HCT116 (cell line): ENCODE data around the gene ATP1A4. TPM values are rescaled to one million over a fixed set of nuclear protein-coding genes. Genes with fewer than 3 reads are reported as not detected.

Experiments
- ATAC-seq: fragments of 200-7000 bp; cut with Tn5 transposase; 2 replicates; pipeline ENCODE4 v1.9.1; 2020; ENCODE audit warnings: mild to moderate bottlenecking, moderate library complexity
- BruUV-seq: library from RNA; stranded (reverse); fragments of 400-500 nt; replicated peaks from 2 replicates; lab custom pipeline; 2021; lab: Mats Ljungman, UMichigan
- CTCF ChIA-PET: fragments of 300-600 bp; sonication (Branson Sonifier 250); formaldehyde crosslinking; loops from one replicate; lab custom pipeline; 2021; ENCODE audit warnings: antibody characterized with exemption; lab: Charles Lee
- POLR2A ChIA-PET: fragments of 300-600, 350-600 bp; sonication (Branson Sonifier 250); formaldehyde crosslinking; loops from one replicate; lab custom pipeline; 2021; ENCODE audit warnings: antibody characterized with exemption; lab: Charles Lee
- RAD21 ChIA-PET, 2 experiments: fragments of 300-600 bp; sonication (Branson Sonifier 250); formaldehyde crosslinking; loops; one replicate each; lab custom pipeline; 2023; ENCODE audit warnings: low total read pairs in 2 of 2; ENCODE audit not compliant: uncharacterized antibody in 2 of 2, unreplicated experiment in 2 of 2, low non-redundant PET in 1 of 2; lab: Charles Lee
- DNase-seq: peaks from one replicate; pipeline ENCODE4 v3.0.0-alpha.2; 2010; ENCODE audit warnings: low read depth, low spot score
- H2AFZ ChIP-seq: fragments of 200-600 bp; shearing (Covaris generic), sonication (generic); 2 replicates; pipeline ENCODE4 v1.6.1; 2017; ENCODE audit warnings: low read depth, mixed run types, mixed read lengths, antibody characterized with exemption, low read length; ENCODE audit not compliant: poor library complexity, severe bottlenecking
- H3K27ac ChIP-seq: 2 replicates; pipeline ENCODE4 v1.5.1; 2012; ENCODE audit warnings: low read depth, low read length
- H3K27me3 ChIP-seq: fragments of 200-600 bp; sonication (generic); 2 replicates; pipeline ENCODE4 v1.6.1; 2016; ENCODE audit warnings: mixed run types, low read length, mixed read lengths; ENCODE audit not compliant: insufficient read depth
- H3K36me3 ChIP-seq, 2 experiments: fragments of 200-500 bp in 1 of 2; fragments of 200-600 bp in 1 of 2; sonication (Bioruptor generic) in 1 of 2; sonication (generic) in 1 of 2; 2 replicates each; pipeline versions ENCODE4 v1.5.1 to v1.6.1; 2014 to 2016; ENCODE audit warnings: low read length in 2 of 2, inconsistent platforms in 1 of 2, mixed read lengths in 1 of 2, mixed run types in 1 of 2; ENCODE audit not compliant: insufficient read depth in 2 of 2, control insufficient read depth in 1 of 2
- H3K4me1 ChIP-seq, 2 experiments: fragments of 200-600 bp in 1 of 2; sonication (generic) in 1 of 2; 2 replicates each; pipeline versions ENCODE4 v1.5.1 to v1.6.1; 2012 to 2017; ENCODE audit warnings: low read length in 2 of 2, inconsistent platforms in 1 of 2, mild to moderate bottlenecking in 1 of 2, mixed read lengths in 1 of 2, mixed run types in 1 of 2, moderate library complexity in 1 of 2; ENCODE audit not compliant: insufficient read depth in 2 of 2, control insufficient read depth in 1 of 2
- H3K4me2 ChIP-seq: fragments of 200-600 bp; sonication (generic); 2 replicates; pipeline ENCODE4 v1.6.1; 2017; ENCODE audit warnings: mixed run types, low read length, mixed read lengths
- H3K4me3 ChIP-seq, 2 experiments: fragments of 200-600 bp in 1 of 2; sonication (generic) in 1 of 2; replicated peaks in 1 of 2; 2 replicates each; pipeline ENCODE4 v1.5.1; 2011 to 2016; ENCODE audit warnings: low read length in 2 of 2, control low read depth in 1 of 2, low read depth in 1 of 2, mild to moderate bottlenecking in 1 of 2, mixed read lengths in 1 of 2, mixed run types in 1 of 2
- H3K79me2 ChIP-seq: fragments of 200-600 bp; sonication (generic); 2 replicates; pipeline ENCODE4 v1.6.1; 2017; ENCODE audit warnings: mild to moderate bottlenecking, mixed run types, low read length, moderate library complexity, mixed read lengths; ENCODE audit not compliant: insufficient read depth
- H3K9ac ChIP-seq: fragments of 200-600 bp; sonication (generic); 2 replicates; pipeline ENCODE4 v1.6.1; 2016; ENCODE audit warnings: low read length, mixed read lengths
- H3K9me2 ChIP-seq: fragments of 200-600 bp; sonication (generic), shearing (Covaris generic); 2 replicates; pipeline ENCODE4 v1.6.1; 2017; ENCODE audit warnings: mixed run types, mild to moderate bottlenecking, moderate library complexity; ENCODE audit not compliant: insufficient read depth
- H3K9me3 ChIP-seq, 2 experiments: fragments of 200-500 bp in 1 of 2; fragments of 200-600 bp in 1 of 2; sonication (Bioruptor generic) in 1 of 2; sonication (generic) in 1 of 2; 2 replicates each; pipeline ENCODE4 v1.6.1; 2014 to 2017; ENCODE audit warnings: low read length in 2 of 2, mixed read lengths in 2 of 2, inconsistent platforms in 1 of 2, low read depth in 1 of 2, mild to moderate bottlenecking in 1 of 2, mixed run types in 1 of 2, moderate library complexity in 1 of 2; ENCODE audit not compliant: control insufficient read depth in 1 of 2, insufficient read depth in 1 of 2
- H4K20me1 ChIP-seq: fragments of 200-600 bp; sonication (generic), shearing (Covaris generic); 2 replicates; pipeline ENCODE4 v1.6.1; 2017; ENCODE audit warnings: mixed run types, mild to moderate bottlenecking, moderate library complexity; ENCODE audit not compliant: insufficient read depth
- CEBPB ChIP-seq: IDR thresholded peaks from 2 replicates; pipeline ENCODE4 v1.6.1; 2012; ENCODE audit warnings: low read depth
- EGR1 ChIP-seq: IDR thresholded peaks from 2 replicates; pipeline ENCODE4 v1.6.1; 2012; ENCODE audit warnings: low read depth
- ELF1 ChIP-seq: IDR thresholded peaks from 2 replicates; pipeline ENCODE4 v1.6.1; 2012; ENCODE audit warnings: low read depth, borderline replicate concordance
- FOSL1 ChIP-seq: IDR thresholded peaks from 2 replicates; pipeline ENCODE4 v1.6.1; 2012; ENCODE audit warnings: low read depth
- POLR2AphosphoS5 ChIP-seq: IDR thresholded peaks from 2 replicates; pipeline ENCODE4 v1.6.1; 2011; ENCODE audit warnings: mild to moderate bottlenecking, low read depth, low read length, moderate library complexity
- RAD21 ChIP-seq: IDR thresholded peaks from 2 replicates; pipeline ENCODE4 v1.6.1; 2012; ENCODE audit warnings: low read depth, mild to moderate bottlenecking
- SIN3A ChIP-seq: IDR thresholded peaks from 2 replicates; pipeline ENCODE4 v1.6.1; 2012; ENCODE audit warnings: low read depth
- SP1 ChIP-seq: IDR thresholded peaks from 2 replicates; pipeline ENCODE4 v1.6.1; 2012; ENCODE audit warnings: low read depth
- TCF7L2 ChIP-seq: IDR thresholded peaks from 2 replicates; pipeline ENCODE4 v1.7.0; 2011; ENCODE audit warnings: borderline replicate concordance, inconsistent platforms; ENCODE audit not compliant: insufficient read depth, insufficient read length; ENCODE audit errors: extremely low read depth
- YY1 ChIP-seq: IDR thresholded peaks from 2 replicates; pipeline ENCODE4 v1.6.1; 2011; ENCODE audit warnings: low read length, low read depth, moderate library complexity, mild to moderate bottlenecking; ENCODE audit not compliant: insufficient replicate concordance; ENCODE audit errors: extremely low read depth
- ZNF274 ChIP-seq: fragments of 200-500 bp; sonication (Bioruptor generic); IDR thresholded peaks from 2 replicates; pipeline ENCODE4 v1.6.1; 2014; ENCODE audit warnings: mild to moderate bottlenecking, low read depth, low read length, inconsistent platforms
- intact Hi-C: fragments of 100-400 bp; cut with micrococcal nuclease; formaldehyde crosslinking; loops from 2 replicates; pipeline ENCODE4 v1.10.0; 2022
- total RNA-seq: library from RNA; stranded (reverse); gene quantifications from one replicate; pipeline ENCODE4 v1.2.1, GENCODE V29; 2021; ENCODE audit not compliant: unreplicated experiment
- TF ChIP-seq, protein P1 (sequence below): IDR thresholded peaks from 2 replicates; pipeline ENCODE4 v1.6.1; 2011; ENCODE audit warnings: mild to moderate bottlenecking, low read length, moderate library complexity; ENCODE audit not compliant: insufficient replicate concordance; ENCODE audit errors: extremely low read depth
- TF ChIP-seq, protein P2 (sequence below): IDR thresholded peaks from 2 replicates; pipeline ENCODE4 v1.6.1; 2012; ENCODE audit warnings: low read depth
- TF ChIP-seq, protein P3 (sequence below): IDR thresholded peaks from 2 replicates; pipeline ENCODE4 v1.6.1; 2012

The ATP1A4 gene
- total RNA-seq, 1 experiment from 2014 or later = not detected

DNA sequence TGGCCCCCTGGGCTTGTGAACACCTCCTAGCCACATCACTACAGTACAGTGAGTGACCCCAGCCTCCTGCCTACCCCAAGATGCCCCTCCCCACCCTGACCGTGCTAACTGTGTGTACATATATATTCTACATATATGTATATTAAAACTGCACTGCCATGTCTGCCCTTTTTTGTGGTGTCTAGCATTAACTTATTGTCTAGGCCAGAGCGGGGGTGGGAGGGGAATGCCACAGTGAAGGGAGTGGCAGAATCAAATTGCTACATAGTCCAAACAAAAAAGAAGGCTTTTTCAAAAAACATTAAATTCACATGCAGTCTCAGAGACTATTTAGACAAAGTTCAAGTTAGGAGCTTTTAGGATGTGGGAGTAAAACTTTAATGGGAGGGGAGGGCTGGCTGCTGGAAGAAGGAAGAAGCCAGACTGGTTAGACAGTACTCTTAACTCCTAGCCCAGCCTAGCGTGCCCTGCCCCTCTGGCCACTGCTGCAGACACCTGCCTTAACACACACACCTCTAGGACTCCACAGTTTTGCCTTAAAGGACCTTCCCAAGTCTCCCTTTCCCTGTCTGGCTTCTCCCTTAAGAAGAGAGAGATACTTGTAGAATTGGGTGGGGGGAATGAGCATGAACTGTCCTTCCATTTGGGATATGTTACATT is 63.2 kb downstream of the ATP1A4 start:
- H3K79me2 ChIP-seq = peaks cover 12% of the 10 kb centered on the region; the same call in 1 of the 2 replicates
- no peaks in the 10 kb centered on the region for H3K9me3 ChIP-seq
- H3K9me2 ChIP-seq = no peaks in the 10 kb centered on the region
- no peaks in the 10 kb centered on the region for H3K4me1 ChIP-seq
- no peaks in the 10 kb centered on the region for H3K27me3 ChIP-seq
- ATAC-seq (no peak), DNase-seq (no peak)
- H4K20me1 ChIP-seq = 0 out of 2 replicates have a peak, but pooled peaks cover 4% of the 10 kb centered on the region
- H3K36me3 ChIP-seq = peaks cover 60 to 70% of the 10 kb centered on the region in 2 experiments
- no peak overlapping the region for H3K9ac ChIP-seq
- H2AFZ ChIP-seq = no peak overlapping the region
- H3K4me3 ChIP-seq = no peak overlapping the region
- POLR2A ChIA-PET = no interaction called here
- BruUV-seq = no TSS peak
- CTCF ChIA-PET = no interaction called here
- no peak overlapping the region for H3K27ac ChIP-seq
- intact Hi-C loops = no loop called here
- RAD21 ChIA-PET = no interaction called here
- TF ChIP-seq ELF1 (no peak), TCF7L2 (no peak), EGR1 (no peak)
- H3K4me2 ChIP-seq = no peak overlapping the region

DNA sequence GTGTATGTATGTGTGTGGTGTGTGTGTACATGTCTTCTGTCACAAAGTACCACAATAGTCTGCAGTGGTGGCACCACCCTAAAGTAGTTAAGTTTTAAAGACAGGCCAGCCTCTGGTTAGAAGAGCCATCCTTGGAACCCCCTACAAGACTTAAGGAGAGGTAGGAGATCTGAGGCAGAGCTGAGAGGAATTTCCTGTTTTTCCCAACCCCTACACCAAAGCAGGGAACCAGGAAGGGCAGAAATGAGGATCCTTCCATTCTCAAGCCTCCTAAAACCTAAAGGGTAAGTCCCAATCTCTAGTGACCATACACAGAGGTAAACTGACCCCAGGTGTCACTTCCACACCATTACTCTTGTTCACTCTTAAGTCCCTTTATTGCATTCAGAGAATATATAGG is 64.9 kb downstream of the ATP1A4 start:
- intact Hi-C loops = no loop called here
- H3K4me1 ChIP-seq = no peaks in the 10 kb centered on the region
- no peaks in the 10 kb centered on the region for H3K9me3 ChIP-seq
- no peaks in the 10 kb centered on the region for H3K27me3 ChIP-seq
- H3K9ac ChIP-seq = no peak overlapping the region
- no peak overlapping the region for H3K27ac ChIP-seq
- ChIA-PET CTCF (interaction anchor here (1.0 kb wide), 1 partner anchor 23 kb away, joined by 3 read pairs; no protein-coding TSS in a partner anchor), RAD21 (no interaction called here), POLR2A (no interaction called here)
- no peaks in the 10 kb centered on the region for H3K9me2 ChIP-seq
- H3K79me2 ChIP-seq = no peaks in the 10 kb centered on the region
- no TSS peak for BruUV-seq
- peaks cover 61 to 68% of the 10 kb centered on the region in 2 experiments for H3K36me3 ChIP-seq
- no peak overlapping the region for H2AFZ ChIP-seq
- no peak overlapping the region for H3K4me2 ChIP-seq
- H3K4me3 ChIP-seq = no peak overlapping the region
- DNase-seq (no peak), ATAC-seq (no peak)
- H4K20me1 ChIP-seq = no peaks in the 10 kb centered on the region
- TF ChIP-seq EGR1 (no peak), ZNF274 (no peak), FOSL1 (no peak), POLR2AphosphoS5 (no peak), YY1 (no peak), RAD21 (no peak), CEBPB (no peak), SIN3A (no peak), SP1 (no peak), TCF7L2 (no peak)
- TF ChIP-seq, protein P1, sequence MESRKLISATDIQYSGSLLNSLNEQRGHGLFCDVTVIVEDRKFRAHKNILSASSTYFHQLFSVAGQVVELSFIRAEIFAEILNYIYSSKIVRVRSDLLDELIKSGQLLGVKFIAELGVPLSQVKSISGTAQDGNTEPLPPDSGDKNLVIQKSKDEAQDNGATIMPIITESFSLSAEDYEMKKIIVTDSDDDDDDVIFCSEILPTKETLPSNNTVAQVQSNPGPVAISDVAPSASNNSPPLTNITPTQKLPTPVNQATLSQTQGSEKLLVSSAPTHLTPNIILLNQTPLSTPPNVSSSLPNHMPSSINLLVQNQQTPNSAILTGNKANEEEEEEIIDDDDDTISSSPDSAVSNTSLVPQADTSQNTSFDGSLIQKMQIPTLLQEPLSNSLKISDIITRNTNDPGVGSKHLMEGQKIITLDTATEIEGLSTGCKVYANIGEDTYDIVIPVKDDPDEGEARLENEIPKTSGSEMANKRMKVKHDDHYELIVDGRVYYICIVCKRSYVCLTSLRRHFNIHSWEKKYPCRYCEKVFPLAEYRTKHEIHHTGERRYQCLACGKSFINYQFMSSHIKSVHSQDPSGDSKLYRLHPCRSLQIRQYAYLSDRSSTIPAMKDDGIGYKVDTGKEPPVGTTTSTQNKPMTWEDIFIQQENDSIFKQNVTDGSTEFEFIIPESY = no peak
- TF ChIP-seq, protein P2, sequence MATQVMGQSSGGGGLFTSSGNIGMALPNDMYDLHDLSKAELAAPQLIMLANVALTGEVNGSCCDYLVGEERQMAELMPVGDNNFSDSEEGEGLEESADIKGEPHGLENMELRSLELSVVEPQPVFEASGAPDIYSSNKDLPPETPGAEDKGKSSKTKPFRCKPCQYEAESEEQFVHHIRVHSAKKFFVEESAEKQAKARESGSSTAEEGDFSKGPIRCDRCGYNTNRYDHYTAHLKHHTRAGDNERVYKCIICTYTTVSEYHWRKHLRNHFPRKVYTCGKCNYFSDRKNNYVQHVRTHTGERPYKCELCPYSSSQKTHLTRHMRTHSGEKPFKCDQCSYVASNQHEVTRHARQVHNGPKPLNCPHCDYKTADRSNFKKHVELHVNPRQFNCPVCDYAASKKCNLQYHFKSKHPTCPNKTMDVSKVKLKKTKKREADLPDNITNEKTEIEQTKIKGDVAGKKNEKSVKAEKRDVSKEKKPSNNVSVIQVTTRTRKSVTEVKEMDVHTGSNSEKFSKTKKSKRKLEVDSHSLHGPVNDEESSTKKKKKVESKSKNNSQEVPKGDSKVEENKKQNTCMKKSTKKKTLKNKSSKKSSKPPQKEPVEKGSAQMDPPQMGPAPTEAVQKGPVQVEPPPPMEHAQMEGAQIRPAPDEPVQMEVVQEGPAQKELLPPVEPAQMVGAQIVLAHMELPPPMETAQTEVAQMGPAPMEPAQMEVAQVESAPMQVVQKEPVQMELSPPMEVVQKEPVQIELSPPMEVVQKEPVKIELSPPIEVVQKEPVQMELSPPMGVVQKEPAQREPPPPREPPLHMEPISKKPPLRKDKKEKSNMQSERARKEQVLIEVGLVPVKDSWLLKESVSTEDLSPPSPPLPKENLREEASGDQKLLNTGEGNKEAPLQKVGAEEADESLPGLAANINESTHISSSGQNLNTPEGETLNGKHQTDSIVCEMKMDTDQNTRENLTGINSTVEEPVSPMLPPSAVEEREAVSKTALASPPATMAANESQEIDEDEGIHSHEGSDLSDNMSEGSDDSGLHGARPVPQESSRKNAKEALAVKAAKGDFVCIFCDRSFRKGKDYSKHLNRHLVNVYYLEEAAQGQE = no peak
- TF ChIP-seq, protein P3, sequence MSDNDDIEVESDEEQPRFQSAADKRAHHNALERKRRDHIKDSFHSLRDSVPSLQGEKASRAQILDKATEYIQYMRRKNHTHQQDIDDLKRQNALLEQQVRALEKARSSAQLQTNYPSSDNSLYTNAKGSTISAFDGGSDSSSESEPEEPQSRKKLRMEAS = no peak
